ENCODE results near the gene ZNF683. TPM values are rescaled to one million over a fixed set of nuclear protein-coding genes. Genes with fewer than 3 reads are reported as not detected.

ZNF683 gene
- not detected in 2 replicates for total RNA-seq

DNA sequence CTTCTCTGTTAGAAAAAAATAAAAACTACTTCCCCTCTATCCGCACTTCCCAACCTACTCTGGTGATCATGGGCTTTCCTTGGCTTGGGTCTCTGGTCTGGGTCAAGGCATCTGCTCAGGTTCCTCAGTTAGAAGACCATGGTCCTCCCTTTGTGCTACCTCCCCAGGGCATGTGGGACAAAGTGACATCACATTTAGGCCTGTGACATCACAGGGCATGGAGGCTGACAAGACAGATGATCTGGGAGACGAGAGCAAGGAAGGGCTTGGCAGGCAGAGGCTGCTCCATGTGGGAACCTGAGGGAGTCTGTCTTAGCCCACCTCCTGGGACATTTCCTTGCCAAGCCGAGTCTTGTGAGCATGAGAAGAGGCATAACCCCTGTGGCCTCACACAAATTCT is at the start of gene ZNF683:
Gene ZNF683, minus strand, starts transcription at position 140 of the 400 bp plus-strand sequence. CDS start 4,179 bp downstream, outside the sequence.

GRCh38 chr1:26410706-26411623 is 38.4 kb upstream of the ZNF683 start, which contains the start of gene LIN28A:
LIN28A (plus strand) TSS chr1:26410817; CDS start chr1:26410892, 75 bp downstream.

GRCh38 chr1:26353976-26354820 is 18.4 kb downstream of the ZNF683 start, which contains the start of gene CRYBG2:
CRYBG2 (minus strand) TSS chr1:26354130; CDS start chr1:26346657, 7,473 bp downstream.

GRCh38 chr1:26317612-26318337 is 54.8 kb downstream of the ZNF683 start, which contains the start of gene CD52:
CD52 (plus strand) TSS chr1:26317958; CDS start chr1:26318018, 60 bp downstream.

Other genes with a start within 250 kb of the ZNF683 start
- not detected in 2 replicates for gene FAM110D, start 213.7 kb downstream of the ZNF683 start, total RNA-seq
- gene C1orf232, start 203.8 kb downstream of the ZNF683 start, total RNA-seq, result not detected in 2 replicates
- 9.7 and 14.8 TPM in 2 replicates for gene ZNF593, start 202.8 kb downstream of the ZNF683 start, total RNA-seq
- gene ZNF593OS, start 200.9 kb downstream of the ZNF683 start, total RNA-seq, result not detected in 2 replicates
- 0.30 and 0.74 TPM in 2 replicates for gene CNKSR1, start 195.3 kb downstream of the ZNF683 start, total RNA-seq
- gene CATSPER4, start 182.1 kb downstream of the ZNF683 start, total RNA-seq, result not detected in 2 replicates
- 5.6 and 9.9 TPM in 2 replicates for gene CEP85, start 138.6 kb downstream of the ZNF683 start, total RNA-seq
- gene SH3BGRL3, start 92.7 kb downstream of the ZNF683 start, total RNA-seq, result 20.5 and 55.5 TPM in 2 replicates
- gene UBXN11, start 66.1 kb downstream of the ZNF683 start, total RNA-seq, result 3.0 TPM in 2 replicates
- not detected in 2 replicates for gene CD52, start 54.8 kb downstream of the ZNF683 start, total RNA-seq
- gene CRYBG2, start 18.6 kb downstream of the ZNF683 start, total RNA-seq, result not detected in 2 replicates
- not detected in 2 replicates for gene LIN28A, start 38.1 kb upstream of the ZNF683 start, total RNA-seq
- gene DHDDS, start 59.6 kb upstream of the ZNF683 start, total RNA-seq, result 62.1 and 97.0 TPM in 2 replicates
- gene HMGN2, start 99.7 kb upstream of the ZNF683 start, total RNA-seq, result 124 and 138 TPM in 2 replicates
- gene RPS6KA1, start 157.0 kb upstream of the ZNF683 start, total RNA-seq, result 3.3 and 4.6 TPM in 2 replicates

Measured in smooth muscle cell of the umbilical artery (primary cell).